OCI-LY7 (cell line): Measurements from ENCODE around the gene GABRG3. TPM values are rescaled to one million over a fixed set of nuclear protein-coding genes. Genes with fewer than 3 reads are reported as not detected.

Experiments used
- BruUV-seq: library from RNA; stranded (reverse); fragments of 400-500 nt; replicated peaks from 2 replicates; lab custom pipeline; 2021; lab: Mats Ljungman, UMichigan
- CTCF ChIA-PET: fragments of 300-600 bp; sonication (Branson Sonifier 250); formaldehyde crosslinking; loops from one replicate; lab custom pipeline; 2022; ENCODE audit warnings: antibody characterized with exemption; ENCODE audit not compliant: unreplicated experiment; lab: Charles Lee
- POLR2A ChIA-PET: fragments of 300-600 bp; sonication (Branson Sonifier 250); formaldehyde crosslinking; loops from one replicate; lab custom pipeline; 2022; ENCODE audit warnings: antibody characterized with exemption; lab: Charles Lee
- DNase-seq: peaks from one replicate; pipeline ENCODE4 v3.0.0-alpha.2; 2015; ENCODE audit warnings: low spot score
- H2AFZ ChIP-seq: fragments of 200-600 bp; sonication (generic), shearing (Covaris generic); 2 replicates; pipeline ENCODE4 v1.6.1; 2014; ENCODE audit warnings: mild to moderate bottlenecking, antibody characterized with exemption, low read length, moderate library complexity
- H3K27ac ChIP-seq: fragments of 200-600 bp; sonication (generic); 2 replicates; pipeline ENCODE4 v1.5.1; 2014; ENCODE audit warnings: mixed run types, low read depth, mild to moderate bottlenecking, moderate library complexity, low read length, inconsistent platforms; ENCODE audit not compliant: poor library complexity, severe bottlenecking
- H3K36me3 ChIP-seq: fragments of 200-600 bp; sonication (generic); 2 replicates; pipeline ENCODE4 v1.6.1; 2014; ENCODE audit warnings: mild to moderate bottlenecking, antibody characterized with exemption, low read length, moderate library complexity, mixed read lengths; ENCODE audit not compliant: insufficient read depth
- H3K4me1 ChIP-seq: fragments of 200-600 bp; sonication (generic); 2 replicates; pipeline ENCODE4 v1.5.1; 2014; ENCODE audit warnings: mild to moderate bottlenecking, low read length; ENCODE audit not compliant: insufficient read depth, poor library complexity, severe bottlenecking
- H3K4me2 ChIP-seq: fragments of 200-600 bp; sonication (generic); 2 replicates; pipeline ENCODE4 v1.6.1; 2014; ENCODE audit warnings: mild to moderate bottlenecking, low read length
- H3K4me3 ChIP-seq: fragments of 200-600 bp; sonication (generic); 2 replicates; pipeline ENCODE4 v1.5.1; 2014; ENCODE audit warnings: mild to moderate bottlenecking, low read depth, low read length; ENCODE audit not compliant: poor library complexity, severe bottlenecking
- H3K79me2 ChIP-seq: fragments of 200-600 bp; sonication (generic); 2 replicates; pipeline ENCODE4 v1.6.1; 2016; ENCODE audit warnings: low read depth, mild to moderate bottlenecking, low read length, moderate library complexity, mixed read lengths; ENCODE audit not compliant: insufficient read depth
- H3K9me2 ChIP-seq: fragments of 200-600 bp; sonication (generic); 2 replicates; pipeline ENCODE4 v1.6.1; 2016; ENCODE audit warnings: mild to moderate bottlenecking, low read length, mixed read lengths; ENCODE audit not compliant: insufficient read depth
- H3K9me3 ChIP-seq: fragments of 200-600 bp; sonication (generic); 2 replicates; pipeline ENCODE4 v1.6.1; 2014; ENCODE audit warnings: mild to moderate bottlenecking, mixed run types, low read length, mixed read lengths
- H4K20me1 ChIP-seq: fragments of 200-600 bp; sonication (generic); 2 replicates; pipeline ENCODE4 v1.6.1; 2014; ENCODE audit warnings: mild to moderate bottlenecking, antibody characterized with exemption, low read length, moderate library complexity, mixed read lengths; ENCODE audit not compliant: insufficient read depth
- EZH2phosphoT487 ChIP-seq: fragments of 200-600 bp; sonication (generic); IDR thresholded peaks from 2 replicates; pipeline ENCODE4 v1.6.1; 2018; ENCODE audit warnings: low read depth, borderline replicate concordance, mild to moderate bottlenecking, mixed run types, antibody characterized with exemption, low read length, moderate library complexity, mixed read lengths
- intact Hi-C: fragments of 100-400 bp; cut with micrococcal nuclease; formaldehyde crosslinking; loops from one replicate; pipeline ENCODE4 v1.10.0; 2022; ENCODE audit not compliant: unreplicated experiment
- total RNA-seq, 2 experiments: library from RNA; depleted of rRNA in 1 of 2; stranded (reverse); fragments of >200 nt in 1 of 2; shearing (Covaris generic) in 1 of 2; gene quantifications; 2 replicates each; pipeline ENCODE4 v1.2.3, GENCODE V29; 2014 to 2022
- TF ChIP-seq, protein P1 (sequence below): fragments of 200-600 bp; sonication (generic); conservative IDR thresholded peaks from 2 replicates; pipeline ENCODE4 v1.5.1; 2014; ENCODE audit warnings: mild to moderate bottlenecking, antibody characterized with exemption, low read length, moderate library complexity, mixed read lengths

The GABRG3 gene
- total RNA-seq, 2 experiments from 2014 or later, result not detected

DNA sequence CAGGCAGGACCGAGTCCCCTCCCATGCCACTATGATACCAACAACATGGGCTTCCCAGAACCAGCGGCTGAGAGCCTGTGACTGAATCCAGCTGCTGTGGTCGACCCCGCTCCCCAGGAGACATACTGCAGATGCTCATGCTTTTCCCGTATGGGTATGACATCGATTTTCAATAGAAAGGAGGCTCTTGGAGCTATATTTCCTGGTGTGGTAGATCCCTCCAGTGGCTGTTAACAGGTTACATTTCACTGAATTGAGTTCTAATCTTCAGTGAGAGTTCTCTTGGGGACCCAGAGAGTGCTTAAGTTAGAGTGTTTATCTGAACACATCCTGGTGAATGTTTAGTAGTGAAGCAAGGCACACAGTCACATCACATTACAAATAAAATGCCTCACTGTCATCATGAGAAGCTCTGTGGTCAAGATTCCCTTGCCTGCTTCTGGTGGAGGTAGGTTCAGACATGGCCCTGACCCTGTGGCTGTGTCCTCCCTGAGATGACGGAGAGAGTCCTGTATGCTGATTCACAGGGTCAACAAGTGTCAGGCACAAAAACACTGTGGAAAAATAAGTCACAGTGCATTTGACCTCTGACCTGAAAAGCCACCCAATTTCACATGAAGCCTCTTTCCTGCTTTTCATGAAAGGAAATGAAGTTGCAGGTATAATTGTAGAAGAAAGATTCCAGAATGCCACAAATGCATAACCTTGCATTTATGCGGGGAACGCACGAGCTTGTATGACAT lies 110.9 kb downstream of the GABRG3 start:
- Histone ChIP-seq H2AFZ (no peak overlapping the region), H3K79me2 (no peaks in the 10 kb centered on the region), H3K9me3 (no peaks in the 10 kb centered on the region), H4K20me1 (no peaks in the 10 kb centered on the region), H3K9me2 (no peaks in the 10 kb centered on the region), H3K27ac (no peak overlapping the region), H3K36me3 (no peaks in the 10 kb centered on the region), H3K4me3 (no peak overlapping the region), H3K4me1 (no peaks in the 10 kb centered on the region), H3K4me2 (no peak overlapping the region)
- no peak for DNase-seq
- BruUV-seq, result no TSS peak
- intact Hi-C loops, result no loop called here
- CTCF ChIA-PET, result no interaction called here
- POLR2A ChIA-PET, result no interaction called here
- TF ChIP-seq EZH2phosphoT487, result no peak
- TF ChIP-seq, protein P1, sequence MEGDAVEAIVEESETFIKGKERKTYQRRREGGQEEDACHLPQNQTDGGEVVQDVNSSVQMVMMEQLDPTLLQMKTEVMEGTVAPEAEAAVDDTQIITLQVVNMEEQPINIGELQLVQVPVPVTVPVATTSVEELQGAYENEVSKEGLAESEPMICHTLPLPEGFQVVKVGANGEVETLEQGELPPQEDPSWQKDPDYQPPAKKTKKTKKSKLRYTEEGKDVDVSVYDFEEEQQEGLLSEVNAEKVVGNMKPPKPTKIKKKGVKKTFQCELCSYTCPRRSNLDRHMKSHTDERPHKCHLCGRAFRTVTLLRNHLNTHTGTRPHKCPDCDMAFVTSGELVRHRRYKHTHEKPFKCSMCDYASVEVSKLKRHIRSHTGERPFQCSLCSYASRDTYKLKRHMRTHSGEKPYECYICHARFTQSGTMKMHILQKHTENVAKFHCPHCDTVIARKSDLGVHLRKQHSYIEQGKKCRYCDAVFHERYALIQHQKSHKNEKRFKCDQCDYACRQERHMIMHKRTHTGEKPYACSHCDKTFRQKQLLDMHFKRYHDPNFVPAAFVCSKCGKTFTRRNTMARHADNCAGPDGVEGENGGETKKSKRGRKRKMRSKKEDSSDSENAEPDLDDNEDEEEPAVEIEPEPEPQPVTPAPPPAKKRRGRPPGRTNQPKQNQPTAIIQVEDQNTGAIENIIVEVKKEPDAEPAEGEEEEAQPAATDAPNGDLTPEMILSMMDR, result no peak

DNA sequence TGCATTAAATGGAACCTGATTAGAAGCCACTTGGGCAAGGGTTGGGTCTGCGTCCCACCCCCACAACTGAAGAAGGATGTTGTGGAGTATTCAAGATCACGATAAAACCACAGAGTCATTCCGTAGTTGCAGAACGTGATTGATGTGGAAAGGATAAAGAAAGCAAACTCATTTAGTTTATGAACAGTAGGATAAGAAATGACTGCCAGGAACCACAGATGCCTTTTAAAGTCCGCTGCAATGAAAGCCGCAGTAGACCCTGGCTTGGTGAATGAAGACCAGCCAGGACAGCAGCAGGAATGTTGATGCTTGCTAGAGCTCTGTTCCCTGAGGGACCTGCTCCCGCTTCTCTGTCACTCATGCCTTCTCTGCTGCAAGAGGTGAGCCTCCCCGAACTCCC lies 111.5 kb downstream of the GABRG3 start:
- Histone ChIP-seq H4K20me1 (no peaks in the 10 kb centered on the region), H3K4me1 (no peaks in the 10 kb centered on the region), H3K79me2 (no peaks in the 10 kb centered on the region), H3K4me3 (no peak overlapping the region), H3K9me2 (no peaks in the 10 kb centered on the region), H3K9me3 (no peaks in the 10 kb centered on the region), H3K4me2 (no peak overlapping the region), H3K27ac (no peak overlapping the region), H3K36me3 (no peaks in the 10 kb centered on the region), H2AFZ (no peak overlapping the region)
- no peak for DNase-seq
- intact Hi-C loops, result no loop called here
- ChIA-PET CTCF (no interaction called here), POLR2A (interaction anchor here (0.9 kb wide), 1 partner anchor 20 kb away, joined by 4 read pairs; no protein-coding TSS in a partner anchor)
- TF ChIP-seq, protein P1, result no peak
- TF ChIP-seq EZH2phosphoT487, result no peak
- BruUV-seq, result no TSS peak

GRCh38 chr15:27084844-27085243 lies 113.9 kb downstream of the GABRG3 start:
- no TSS peak for BruUV-seq
- Histone ChIP-seq H3K27ac (no peak overlapping the region), H3K79me2 (no peaks in the 10 kb centered on the region), H3K4me1 (no peaks in the 10 kb centered on the region), H3K9me3 (peaks cover 5% of the 10 kb centered on the region; the same call in 1 of the 2 replicates), H2AFZ (no peak overlapping the region), H3K36me3 (no peaks in the 10 kb centered on the region), H3K4me3 (no peak overlapping the region), H3K9me2 (no peaks in the 10 kb centered on the region), H3K4me2 (no peak overlapping the region), H4K20me1 (no peaks in the 10 kb centered on the region)
- DNase-seq, result no peak
- CTCF ChIA-PET, result no interaction called here
- TF ChIP-seq EZH2phosphoT487, result no peak
- TF ChIP-seq, protein P1, result no peak
- POLR2A ChIA-PET, result no interaction called here
- intact Hi-C loops, result no loop called here
